IPS-15b (cell line): ENCODE measurements around the gene NADK2.
A peak's percentile ranks its signal among the peaks of the same experiment; 100 is the strongest.

Experiments
- H3K27me3 ChIP-seq: one replicate; pipeline ENCODE4 v1.6.1; 2013; ENCODE audit warnings: low read length; ENCODE audit not compliant: control insufficient read depth, insufficient read depth
- H3K36me3 ChIP-seq: one replicate; pipeline ENCODE4 v1.6.1; 2013; ENCODE audit warnings: low read length; ENCODE audit not compliant: control insufficient read depth, insufficient read depth
- H3K4me1 ChIP-seq: one replicate; pipeline ENCODE4 v1.6.1; 2013; ENCODE audit warnings: mild to moderate bottlenecking, low read length; ENCODE audit not compliant: control insufficient read depth, insufficient read depth
- H3K4me3 ChIP-seq: one replicate; pipeline ENCODE4 v1.5.1; 2013; ENCODE audit warnings: low read depth, low read length
- H3K9ac ChIP-seq: one replicate; pipeline ENCODE4 v1.6.1; 2013; ENCODE audit warnings: low read depth, mild to moderate bottlenecking, low read length
- H3K9me3 ChIP-seq: one replicate; pipeline ENCODE4 v1.6.1; 2013; ENCODE audit warnings: mild to moderate bottlenecking, low read length; ENCODE audit not compliant: control insufficient read depth, insufficient read depth

NADK2 gene

DNA sequence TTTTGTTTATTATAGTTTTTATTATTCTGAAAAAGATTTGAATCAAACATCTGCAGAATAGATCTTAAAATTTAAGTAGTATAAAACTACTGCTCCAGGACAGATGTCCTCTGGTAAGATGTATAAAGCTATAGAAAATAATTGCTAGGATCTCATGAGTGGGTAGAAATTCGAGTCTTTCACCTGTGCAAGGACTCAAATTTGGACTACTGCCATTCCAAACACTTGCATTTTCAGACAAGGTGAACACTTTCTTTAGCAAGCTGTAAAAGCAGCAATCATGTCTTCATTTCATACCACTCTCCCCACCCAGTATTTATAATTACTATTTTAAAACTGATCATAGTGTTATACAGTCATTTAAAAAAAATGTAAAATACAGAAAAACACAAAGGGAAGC is 69.1 kb downstream of the NADK2 start:
- no peaks in the 10 kb centered on the region for H3K27me3 ChIP-seq
- peaks cover 10% of the 10 kb centered on the region for H3K36me3 ChIP-seq
- H3K9ac ChIP-seq: no peak overlapping the region
- no peak overlapping the region for H3K4me3 ChIP-seq
- no peaks in the 10 kb centered on the region for H3K9me3 ChIP-seq
- H3K4me1 ChIP-seq: no peaks in the 10 kb centered on the region

DNA sequence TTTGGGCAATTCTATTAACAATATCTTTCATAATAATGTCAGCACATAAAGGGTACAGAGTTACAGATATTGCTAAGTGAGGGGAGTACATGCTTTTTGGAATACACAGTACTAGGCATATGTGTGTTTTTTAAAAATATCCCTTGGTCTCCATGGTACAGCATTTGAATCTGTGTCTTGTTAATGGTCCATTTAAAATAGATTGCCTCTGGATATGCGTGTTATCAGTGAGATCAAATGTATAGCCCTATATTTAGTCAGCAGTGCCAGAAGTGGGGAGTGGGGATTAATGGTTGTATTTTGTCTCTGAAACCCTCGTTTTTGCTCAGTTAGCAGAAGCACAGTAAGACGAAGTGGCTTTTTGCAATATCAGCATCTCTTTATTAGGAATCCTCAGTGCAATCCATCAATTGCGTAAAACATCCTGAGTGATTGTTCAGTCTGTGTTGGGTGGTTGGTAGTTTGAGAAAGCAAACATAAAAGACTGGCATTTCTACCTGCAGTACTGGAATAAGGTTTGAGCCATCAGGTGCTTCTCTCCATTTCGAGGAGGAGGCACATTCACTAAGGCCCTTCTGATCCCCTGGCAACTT is 70.8 kb downstream of the NADK2 start:
- H3K27me3 ChIP-seq: no peaks in the 10 kb centered on the region
- H3K4me3 ChIP-seq: no peak overlapping the region
- H3K36me3 ChIP-seq: peaks cover 14% of the 10 kb centered on the region
- no peak overlapping the region for H3K9ac ChIP-seq
- H3K4me1 ChIP-seq: no peaks in the 10 kb centered on the region
- H3K9me3 ChIP-seq: no peaks in the 10 kb centered on the region

DNA sequence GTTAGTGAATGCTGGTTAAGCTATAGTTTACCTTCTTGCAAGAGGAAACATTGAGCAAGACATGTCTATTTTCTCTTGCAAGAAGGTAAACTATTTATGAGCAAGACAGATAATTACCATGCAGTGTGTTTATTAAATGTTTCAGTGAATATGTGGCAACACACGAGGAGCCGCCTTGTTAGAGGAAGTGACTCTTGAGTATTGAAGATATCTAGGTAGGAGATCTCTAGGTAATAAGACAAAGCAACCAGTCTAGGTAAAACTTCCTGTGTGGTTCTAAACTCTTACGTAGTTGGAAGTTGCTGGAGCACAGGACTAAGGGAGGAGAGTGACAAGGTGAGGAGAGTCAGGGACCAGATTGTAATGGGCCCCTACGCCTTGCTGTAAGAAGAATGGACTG is 73.0 kb downstream of the NADK2 start:
- Histone ChIP-seq H3K36me3 (peaks cover 17% of the 10 kb centered on the region), H3K9me3 (no peaks in the 10 kb centered on the region), H3K27me3 (no peaks in the 10 kb centered on the region), H3K4me3 (no peak overlapping the region), H3K9ac (no peak overlapping the region), H3K4me1 (no peaks in the 10 kb centered on the region)

DNA sequence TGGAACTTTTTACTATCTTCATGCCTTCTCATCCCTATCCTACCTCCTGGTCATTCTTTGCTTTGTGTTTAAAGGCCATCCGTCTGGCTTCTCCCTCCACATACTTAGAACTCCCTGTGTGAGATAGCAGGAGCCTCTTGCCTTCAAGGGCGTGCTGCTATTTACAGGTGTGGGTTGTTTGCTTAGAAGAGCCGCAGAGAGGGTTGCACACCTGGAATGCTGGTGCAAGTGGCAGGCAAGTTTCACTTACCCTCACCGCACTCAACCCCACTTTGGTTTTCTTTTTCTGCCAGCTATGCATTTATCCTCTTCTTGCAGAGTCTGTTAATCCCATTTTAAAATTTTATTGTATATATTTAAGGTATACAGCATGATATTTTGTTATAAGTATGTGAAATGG is 77.3 kb downstream of the NADK2 start:
- Histone ChIP-seq H3K9me3 (no peaks in the 10 kb centered on the region), H3K4me1 (no peaks in the 10 kb centered on the region), H3K27me3 (no peaks in the 10 kb centered on the region), H3K9ac (no peak overlapping the region), H3K4me3 (no peak overlapping the region), H3K36me3 (peaks cover 23% of the 10 kb centered on the region)

DNA sequence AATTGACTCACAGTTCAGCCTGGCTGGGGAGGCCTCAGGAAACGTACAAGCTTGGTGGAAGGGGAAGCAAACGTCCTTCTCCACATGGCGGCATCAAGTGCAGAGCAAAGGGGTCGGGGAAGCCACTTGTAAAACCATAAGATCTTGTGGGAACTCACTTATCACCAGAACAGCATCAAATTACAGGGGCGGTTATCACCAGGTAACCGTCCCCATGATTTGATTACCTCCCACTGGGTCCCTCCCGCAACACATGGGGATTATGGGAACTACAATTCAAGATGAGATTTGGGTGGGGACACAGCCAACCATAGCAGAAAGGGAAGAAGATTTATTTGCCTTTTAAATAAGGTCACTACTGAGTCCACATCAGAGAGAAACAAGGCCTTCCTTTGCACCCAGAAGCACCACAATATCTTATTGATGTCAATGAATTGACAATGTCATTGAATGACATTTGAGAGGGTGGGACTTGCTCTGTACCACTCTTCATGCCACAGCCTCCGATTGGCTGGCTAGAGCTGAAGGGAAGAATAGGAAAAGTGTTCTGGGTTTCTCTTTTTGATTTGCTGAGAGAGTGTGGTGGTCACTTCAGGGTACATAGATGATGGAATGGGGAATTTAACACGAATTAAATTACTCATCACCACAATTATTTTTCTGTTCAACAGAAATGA is 78.8 kb downstream of the NADK2 start:
- Histone ChIP-seq H3K36me3 (peaks cover 15% of the 10 kb centered on the region), H3K9me3 (no peaks in the 10 kb centered on the region), H3K4me1 (no peaks in the 10 kb centered on the region), H3K4me3 (no peak overlapping the region), H3K9ac (no peak overlapping the region), H3K27me3 (no peaks in the 10 kb centered on the region)

DNA sequence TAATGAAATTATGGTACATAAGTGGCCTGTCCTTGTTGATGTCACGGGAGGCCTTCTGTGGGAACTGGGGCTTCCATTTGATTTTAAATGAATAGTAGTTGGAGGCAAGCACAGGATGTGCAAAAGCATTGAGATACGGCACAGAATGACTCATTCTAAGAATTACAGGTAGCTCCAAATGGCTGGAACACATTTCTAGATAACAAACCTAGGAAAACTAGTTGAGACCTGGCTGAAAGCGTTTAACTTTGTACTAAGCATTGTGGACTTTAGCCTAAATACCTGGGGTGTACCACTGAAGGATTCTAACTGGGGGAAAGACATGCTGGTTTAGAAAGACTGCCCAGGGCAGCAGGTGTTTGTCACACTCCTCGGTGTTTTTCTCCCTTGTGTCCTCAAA is 80.4 kb downstream of the NADK2 start:
- Histone ChIP-seq H3K9ac (no peak overlapping the region), H3K27me3 (no peaks in the 10 kb centered on the region), H3K9me3 (no peaks in the 10 kb centered on the region), H3K36me3 (peaks cover 15% of the 10 kb centered on the region), H3K4me1 (no peaks in the 10 kb centered on the region), H3K4me3 (no peak overlapping the region)

DNA sequence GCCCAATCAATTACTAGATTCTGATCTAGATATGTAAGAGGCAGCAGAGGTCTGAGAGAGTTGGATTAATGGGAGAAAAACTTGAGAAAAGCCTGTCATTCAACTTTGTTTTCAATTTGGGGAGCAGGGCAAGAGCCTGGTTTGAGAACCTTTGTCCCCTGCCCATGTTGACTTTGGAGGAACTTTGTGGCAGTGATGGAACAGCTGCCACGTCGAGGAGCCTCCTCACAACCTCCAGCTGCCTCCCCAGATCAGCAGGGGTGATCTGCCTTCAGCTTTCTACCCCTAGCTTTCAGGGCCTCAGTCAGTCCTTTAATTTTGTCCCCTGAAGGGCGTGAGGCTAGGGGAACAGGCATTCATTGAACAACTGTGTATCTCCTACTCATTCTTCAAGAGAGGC is 81.1 kb downstream of the NADK2 start:
- H3K36me3 ChIP-seq: peaks cover 15% of the 10 kb centered on the region
- no peaks in the 10 kb centered on the region for H3K9me3 ChIP-seq
- H3K4me3 ChIP-seq: no peak overlapping the region
- H3K4me1 ChIP-seq: no peaks in the 10 kb centered on the region
- no peaks in the 10 kb centered on the region for H3K27me3 ChIP-seq
- no peak overlapping the region for H3K9ac ChIP-seq

DNA sequence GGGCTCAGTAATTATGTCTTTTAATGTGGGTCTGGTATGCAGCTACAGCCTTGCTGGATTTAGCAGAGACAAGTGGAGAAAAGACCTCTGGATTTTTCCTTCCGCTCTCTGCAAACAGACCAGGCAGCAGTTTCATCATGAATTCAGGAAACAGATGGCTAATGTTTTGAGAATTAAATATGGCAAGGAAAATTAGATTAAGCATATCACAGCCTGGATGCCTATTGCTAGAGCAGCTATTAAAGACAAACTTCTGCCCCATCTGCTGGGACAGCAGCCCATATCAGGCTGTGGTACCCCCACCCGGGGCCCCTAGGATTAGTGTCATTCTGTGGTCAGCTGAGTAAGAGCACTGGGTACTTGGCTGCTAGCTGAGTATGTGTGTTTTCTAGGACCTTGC is 83.6 kb downstream of the NADK2 start:
- Histone ChIP-seq H3K36me3 (peaks cover 11% of the 10 kb centered on the region), H3K9me3 (no peaks in the 10 kb centered on the region), H3K4me1 (no peaks in the 10 kb centered on the region), H3K9ac (no peak overlapping the region), H3K4me3 (no peak overlapping the region), H3K27me3 (no peaks in the 10 kb centered on the region)

DNA sequence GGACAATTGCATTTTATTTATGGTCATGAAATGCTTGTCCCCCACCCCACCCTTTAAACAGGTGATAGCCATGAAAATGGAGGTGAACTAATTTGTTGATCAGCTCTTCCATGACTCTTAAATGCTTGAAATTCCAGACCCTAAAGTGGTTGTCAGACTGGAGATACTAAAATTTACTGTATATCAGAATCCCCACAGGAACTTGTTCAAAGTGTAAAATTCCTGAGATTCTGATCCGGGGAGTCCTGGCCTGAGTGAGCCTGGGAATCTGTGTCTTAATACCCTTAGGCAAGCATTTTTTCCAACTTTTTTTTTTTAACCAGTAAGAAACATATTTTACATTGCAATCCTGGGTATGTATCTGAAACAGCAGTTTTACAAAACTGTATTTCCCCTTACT is 85.1 kb downstream of the NADK2 start:
- Histone ChIP-seq H3K36me3 (peaks cover 6% of the 10 kb centered on the region), H3K4me3 (no peak overlapping the region), H3K9me3 (no peaks in the 10 kb centered on the region), H3K27me3 (no peaks in the 10 kb centered on the region), H3K4me1 (no peaks in the 10 kb centered on the region), H3K9ac (no peak overlapping the region)

DNA sequence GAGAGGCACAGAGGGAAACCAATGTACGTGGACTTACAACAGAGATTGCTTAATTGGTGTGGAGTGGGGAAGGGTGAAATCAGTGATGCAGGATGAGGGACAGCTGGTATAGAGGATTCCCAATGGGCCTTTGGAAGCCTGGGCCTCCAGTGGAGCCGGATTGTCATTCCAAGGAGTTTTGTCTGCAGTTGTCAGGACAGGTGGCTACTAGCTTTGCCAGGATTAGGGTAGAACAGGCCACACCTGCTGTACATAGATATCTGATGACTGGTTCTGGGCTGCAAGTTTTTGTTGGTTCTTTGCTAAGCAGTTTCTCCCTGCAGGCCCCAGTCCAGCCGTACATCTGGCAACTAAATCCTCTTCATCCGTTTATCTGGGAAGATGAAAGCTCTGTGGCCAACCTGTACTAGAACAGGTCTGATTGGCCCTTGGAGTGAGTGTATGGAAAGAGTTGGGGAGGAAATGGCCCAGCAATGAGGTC is 85.6 kb downstream of the NADK2 start:
- Histone ChIP-seq H3K4me3 (no peak overlapping the region), H3K27me3 (no peaks in the 10 kb centered on the region), H3K36me3 (peaks cover 6% of the 10 kb centered on the region), H3K9ac (no peak overlapping the region), H3K9me3 (no peaks in the 10 kb centered on the region), H3K4me1 (no peaks in the 10 kb centered on the region)

DNA sequence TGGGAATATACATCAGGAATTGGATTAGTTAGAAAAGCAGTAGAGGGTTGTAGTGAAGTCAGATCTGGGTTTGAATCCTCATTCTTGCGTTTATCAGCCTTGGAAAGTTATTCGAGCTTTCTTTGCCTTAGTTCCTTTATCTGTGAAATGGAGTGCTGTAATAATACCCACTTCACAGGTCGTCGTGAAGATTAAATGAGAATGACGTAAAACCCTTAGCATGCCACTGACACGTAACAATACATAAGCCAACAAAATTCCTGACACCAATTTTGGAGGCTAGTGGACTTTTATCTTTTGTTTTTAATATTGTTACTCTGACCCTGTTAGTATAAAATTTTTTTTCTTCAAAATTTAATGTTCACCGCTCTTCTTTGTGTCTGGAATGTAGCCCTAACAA is 86.4 kb downstream of the NADK2 start:
- Histone ChIP-seq H3K9me3 (no peaks in the 10 kb centered on the region), H3K27me3 (no peaks in the 10 kb centered on the region), H3K36me3 (peaks cover 6% of the 10 kb centered on the region), H3K4me3 (no peak overlapping the region), H3K4me1 (no peaks in the 10 kb centered on the region), H3K9ac (no peak overlapping the region)

DNA sequence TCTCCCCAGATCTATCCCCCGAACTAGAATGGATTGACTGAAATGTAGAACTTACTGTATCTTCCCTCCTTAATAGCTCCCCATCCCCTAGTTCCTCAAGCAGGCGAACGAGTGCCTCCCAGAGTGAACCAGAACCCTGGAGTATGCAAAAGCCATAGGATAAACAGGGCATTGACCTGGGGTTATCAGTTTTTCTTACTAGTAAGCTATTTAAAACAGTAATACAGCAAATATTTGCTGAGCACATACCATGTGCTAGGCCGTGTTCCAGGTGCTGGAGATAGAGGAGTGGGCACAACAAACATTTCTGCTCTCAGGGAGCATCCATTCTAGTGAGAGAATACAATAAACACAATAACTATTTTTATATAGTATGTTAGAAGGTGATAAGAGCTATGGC is 88.0 kb downstream of the NADK2 start:
- Histone ChIP-seq H3K9me3 (no peaks in the 10 kb centered on the region), H3K27me3 (no peaks in the 10 kb centered on the region), H3K36me3 (peaks cover 6% of the 10 kb centered on the region), H3K4me1 (no peaks in the 10 kb centered on the region), H3K4me3 (peak overlapping the region; percentile 1), H3K9ac (no peak overlapping the region)
